Keratinocyte (primary cell): ENCODE measurements around the gene RTCA.
"Not testable (repeated sequence)": the region's sequence is repeated elsewhere in the genome, so short reads cannot be mapped to it uniquely, and the experiment has no call there.

ENCODE experiments used
- EZH2 ChIP-seq: IDR thresholded peaks from one replicate; pipeline ENCODE4 v1.6.1; 2012; ENCODE audit warnings: inconsistent platforms, mild to moderate bottlenecking, low read length, moderate library complexity
- TF ChIP-seq, protein P1 (sequence below), 3 experiments: IDR thresholded peaks in 1 of 3; conservative IDR thresholded peaks in 1 of 3; optimal IDR thresholded peaks in 1 of 3; 2 replicates in 2 of 3; 3 replicates in 1 of 3; pipeline versions ENCODE3 to v1.5.1; 2011; ENCODE audit warnings: low read length in 3 of 3, mild to moderate bottlenecking in 3 of 3, moderate library complexity in 2 of 3, control low read depth in 1 of 3, inconsistent platforms in 1 of 3; ENCODE audit not compliant: insufficient read depth in 2 of 3; ENCODE audit errors: extremely low read depth in 1 of 3

DNA sequence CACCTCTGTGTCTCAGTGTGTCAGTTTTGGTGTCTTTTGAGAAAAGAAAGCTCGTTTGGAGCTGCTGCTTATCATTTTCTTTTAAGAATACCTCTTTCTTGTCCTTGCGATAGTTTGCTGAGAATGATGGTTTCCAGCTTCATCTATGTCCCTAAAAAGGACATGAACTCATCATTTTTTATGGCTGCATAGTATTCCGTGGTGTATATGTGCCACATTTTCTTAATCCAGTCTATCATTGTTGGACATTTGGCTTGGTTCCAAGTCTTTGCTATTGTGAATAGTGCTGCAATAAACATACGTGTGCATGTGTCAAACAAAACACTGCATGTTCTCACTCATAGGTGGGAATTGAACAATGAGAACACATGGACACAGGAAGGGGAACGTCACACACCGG, 73.7 kb downstream of the RTCA start:
- TF ChIP-seq, protein P1, sequence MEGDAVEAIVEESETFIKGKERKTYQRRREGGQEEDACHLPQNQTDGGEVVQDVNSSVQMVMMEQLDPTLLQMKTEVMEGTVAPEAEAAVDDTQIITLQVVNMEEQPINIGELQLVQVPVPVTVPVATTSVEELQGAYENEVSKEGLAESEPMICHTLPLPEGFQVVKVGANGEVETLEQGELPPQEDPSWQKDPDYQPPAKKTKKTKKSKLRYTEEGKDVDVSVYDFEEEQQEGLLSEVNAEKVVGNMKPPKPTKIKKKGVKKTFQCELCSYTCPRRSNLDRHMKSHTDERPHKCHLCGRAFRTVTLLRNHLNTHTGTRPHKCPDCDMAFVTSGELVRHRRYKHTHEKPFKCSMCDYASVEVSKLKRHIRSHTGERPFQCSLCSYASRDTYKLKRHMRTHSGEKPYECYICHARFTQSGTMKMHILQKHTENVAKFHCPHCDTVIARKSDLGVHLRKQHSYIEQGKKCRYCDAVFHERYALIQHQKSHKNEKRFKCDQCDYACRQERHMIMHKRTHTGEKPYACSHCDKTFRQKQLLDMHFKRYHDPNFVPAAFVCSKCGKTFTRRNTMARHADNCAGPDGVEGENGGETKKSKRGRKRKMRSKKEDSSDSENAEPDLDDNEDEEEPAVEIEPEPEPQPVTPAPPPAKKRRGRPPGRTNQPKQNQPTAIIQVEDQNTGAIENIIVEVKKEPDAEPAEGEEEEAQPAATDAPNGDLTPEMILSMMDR (optimal IDR thresholded peaks at IDR 0.05 in 1 of 3, IDR thresholded peaks at IDR 0.05 in 1 of 3, conservative IDR thresholded peaks at IDR 0.05 in 1 of 3; ENCODE audit: extremely low read depth in 1 of 3, insufficient read depth in 2 of 3, low read length in 3 of 3): not testable (repeated sequence)
- not testable (repeated sequence) for TF ChIP-seq EZH2
